GM18907 (cell line): ENCODE data around the gene CKMT2.
"Not testable (repeated sequence)": the region's sequence is repeated elsewhere in the genome, so short reads cannot be mapped to it uniquely, and the experiment has no call there.

Experiments used
- ATAC-seq: cut with Tn5 transposase; IDR thresholded peaks from one replicate; pipeline ENCODE4 v1.9.1; 2021; ENCODE audit warnings: mild to moderate bottlenecking, moderate library complexity; ENCODE audit not compliant: unreplicated experiment

CKMT2 gene

DNA sequence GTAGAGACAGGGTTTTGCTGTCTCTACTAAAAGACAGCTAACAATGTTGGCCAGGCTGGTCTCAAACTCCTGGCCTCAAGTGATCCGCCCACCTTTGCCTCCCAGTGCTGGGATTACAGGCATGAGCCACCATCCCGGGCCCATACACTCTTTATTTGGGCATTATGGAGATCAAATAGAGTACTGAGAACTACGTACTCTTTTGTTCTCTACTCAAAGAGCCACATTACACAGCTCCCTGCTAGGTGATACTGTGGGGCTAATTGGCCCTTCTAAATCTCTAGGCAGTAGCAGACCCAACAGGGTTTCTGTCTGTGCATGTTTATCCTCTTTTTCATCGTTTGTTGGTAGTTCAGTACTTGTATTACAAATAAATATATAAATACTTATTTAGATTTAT lies 16.1 kb downstream of the CKMT2 start:
- no peak for ATAC-seq

DNA sequence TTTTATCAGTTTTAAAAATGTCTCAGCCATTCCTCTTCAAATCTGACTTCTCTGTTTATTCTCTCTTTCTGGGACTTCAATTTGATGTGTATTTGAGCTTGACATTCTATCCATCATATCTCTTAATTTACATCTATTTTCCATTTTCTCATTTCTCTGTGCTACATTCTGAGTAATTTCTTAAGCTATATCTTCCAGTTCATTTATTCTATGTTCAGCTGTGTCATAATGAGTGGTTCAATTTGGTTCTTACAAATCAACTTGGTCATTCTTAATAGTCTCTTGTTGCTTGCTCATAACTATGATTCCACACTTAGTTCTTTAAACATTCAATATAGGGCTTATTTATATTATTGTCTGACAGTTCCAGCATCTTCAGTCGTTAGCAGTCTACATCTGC lies 16.9 kb downstream of the CKMT2 start:
- no peak for ATAC-seq

DNA sequence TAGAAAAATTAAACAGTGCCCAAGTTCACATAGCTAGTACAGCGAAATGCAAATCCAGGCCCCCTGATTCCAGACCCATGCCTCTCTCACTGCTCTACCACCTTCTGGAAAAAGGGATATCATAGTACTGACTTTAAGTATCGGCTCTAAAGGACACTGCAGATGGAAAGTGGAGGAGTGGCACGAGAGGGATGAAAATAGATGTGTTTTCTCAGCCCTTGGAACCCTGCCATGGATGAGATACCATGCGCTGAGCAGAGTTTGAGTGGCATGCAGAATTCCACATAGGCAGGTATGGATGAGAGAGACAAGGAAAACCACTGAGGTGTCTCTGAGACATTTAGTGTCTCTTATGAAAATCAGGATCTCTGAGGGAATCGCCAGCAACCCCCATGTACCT lies 18.8 kb downstream of the CKMT2 start:
- ATAC-seq = no peak

DNA sequence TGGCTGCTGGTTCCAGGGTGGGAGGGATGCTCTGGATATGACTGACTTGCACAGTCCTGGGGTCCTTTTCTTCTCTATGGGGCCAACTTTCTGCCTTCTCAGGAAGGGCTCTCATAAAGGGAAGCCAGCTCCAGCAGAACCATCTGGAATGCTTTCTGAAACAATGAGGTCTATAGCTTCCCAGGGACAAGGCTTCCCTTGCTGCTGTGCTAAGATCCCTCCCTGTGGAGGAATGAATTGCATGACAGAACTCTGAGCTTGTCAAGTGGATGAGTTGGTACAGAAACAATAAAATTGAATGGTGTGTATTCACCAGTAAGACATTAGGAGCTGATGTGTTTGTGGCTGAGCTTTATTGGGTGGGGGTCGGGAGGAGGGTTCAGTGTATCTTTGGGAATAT lies 19.8 kb downstream of the CKMT2 start:
- no peak for ATAC-seq

DNA sequence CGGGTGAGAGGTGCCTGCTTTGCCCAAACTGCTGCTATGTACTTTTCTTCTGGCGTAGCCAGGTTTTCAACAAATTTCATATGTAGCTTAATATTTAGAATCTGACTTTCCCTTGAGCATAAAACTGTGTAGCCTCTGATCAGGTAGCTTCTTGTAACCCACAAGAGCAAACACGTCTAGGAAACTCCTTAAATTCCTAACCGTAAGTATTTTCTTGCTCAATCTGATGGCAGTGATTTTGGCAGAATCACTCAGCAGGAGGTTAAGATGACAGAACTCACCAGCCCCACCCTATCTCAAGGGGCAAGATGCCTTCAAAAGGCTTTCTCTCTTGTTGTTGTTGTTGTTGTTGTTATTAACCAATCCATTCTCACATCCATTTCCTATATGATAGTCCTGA lies 20.8 kb downstream of the CKMT2 start:
- no peak for ATAC-seq

DNA sequence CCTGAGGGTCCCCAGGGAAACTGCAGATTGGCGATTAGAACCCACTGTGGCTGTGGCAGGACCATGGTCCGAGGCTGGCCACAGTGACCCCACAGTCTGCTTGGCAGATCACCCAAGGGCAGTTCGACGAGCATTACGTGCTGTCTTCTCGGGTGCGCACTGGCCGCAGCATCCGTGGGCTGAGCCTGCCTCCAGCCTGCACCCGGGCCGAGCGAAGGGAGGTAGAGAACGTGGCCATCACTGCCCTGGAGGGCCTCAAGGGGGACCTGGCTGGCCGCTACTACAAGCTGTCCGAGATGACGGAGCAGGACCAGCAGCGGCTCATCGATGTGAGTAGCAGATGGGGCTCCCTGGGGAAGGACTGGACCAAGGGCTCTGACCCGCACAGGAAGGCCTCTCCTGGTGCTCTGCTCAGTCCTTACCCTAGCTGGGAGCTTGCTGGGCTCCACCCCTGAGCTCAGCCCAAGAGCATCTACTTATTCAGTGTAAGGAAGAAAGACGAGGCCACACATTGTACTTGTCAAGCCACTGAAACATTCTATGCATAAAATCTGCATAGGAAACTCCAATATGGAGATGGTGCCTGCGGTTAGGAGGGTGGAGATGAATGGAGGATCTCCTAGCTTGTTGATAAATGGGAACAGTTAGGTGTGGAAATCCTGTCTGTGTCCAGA lies 21.9 kb downstream of the CKMT2 start:
- no peak for ATAC-seq

DNA sequence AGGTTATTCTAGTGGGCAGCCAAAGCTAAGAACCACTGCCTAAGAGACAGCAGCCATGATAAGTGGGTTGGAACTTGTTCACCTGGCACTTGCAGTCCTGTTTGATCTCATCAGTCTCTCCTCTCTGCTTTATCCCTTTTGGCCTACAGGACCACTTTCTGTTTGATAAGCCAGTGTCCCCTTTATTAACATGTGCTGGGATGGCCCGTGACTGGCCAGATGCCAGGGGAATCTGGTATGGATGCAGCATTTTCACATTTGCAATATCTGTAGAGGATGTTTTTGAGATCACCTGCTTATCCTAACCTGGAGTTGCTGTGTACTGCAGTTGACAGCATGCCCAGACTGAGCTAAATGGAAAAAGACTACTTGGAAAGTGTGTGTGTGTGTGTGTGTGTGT lies 23.6 kb downstream of the CKMT2 start:
- ATAC-seq = no peak

DNA sequence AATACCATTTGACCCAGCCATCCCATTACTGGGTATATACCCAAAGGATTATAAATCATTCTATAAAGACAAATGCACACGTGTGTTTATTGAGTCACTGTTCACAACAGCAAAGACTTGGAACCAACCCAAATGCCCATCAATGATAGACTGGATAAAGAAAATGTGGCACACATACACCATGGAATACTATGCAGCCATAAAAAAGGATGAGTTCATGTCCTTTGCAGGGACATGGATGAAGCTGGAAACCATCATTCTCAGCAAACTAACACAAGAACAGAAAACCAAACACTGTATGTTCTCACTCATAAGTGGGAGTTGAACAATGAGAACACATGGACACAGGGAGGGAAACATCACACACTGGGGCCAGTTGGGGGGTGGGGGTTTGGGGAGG lies 29.7 kb downstream of the CKMT2 start:
- ATAC-seq = not testable (repeated sequence)

DNA sequence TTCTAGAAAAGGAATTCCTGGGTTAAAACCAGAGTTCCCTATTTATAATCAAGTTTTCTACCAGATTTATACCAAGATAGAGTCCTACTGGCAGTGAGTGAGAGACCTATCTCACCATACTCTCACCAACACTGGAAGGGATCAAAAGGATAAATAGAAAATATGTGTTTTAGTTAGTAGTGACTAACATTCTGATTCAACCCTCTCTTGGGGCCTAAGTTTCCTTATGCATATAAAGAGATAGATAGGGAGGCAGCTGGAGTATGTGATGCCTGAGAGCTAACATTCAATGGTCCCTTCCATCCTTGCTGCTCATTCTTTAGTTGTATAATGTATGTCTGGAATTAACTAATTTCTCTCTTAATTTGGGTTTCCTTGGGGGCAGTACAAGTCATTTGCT lies 32.0 kb downstream of the CKMT2 start:
- ATAC-seq = no peak

DNA sequence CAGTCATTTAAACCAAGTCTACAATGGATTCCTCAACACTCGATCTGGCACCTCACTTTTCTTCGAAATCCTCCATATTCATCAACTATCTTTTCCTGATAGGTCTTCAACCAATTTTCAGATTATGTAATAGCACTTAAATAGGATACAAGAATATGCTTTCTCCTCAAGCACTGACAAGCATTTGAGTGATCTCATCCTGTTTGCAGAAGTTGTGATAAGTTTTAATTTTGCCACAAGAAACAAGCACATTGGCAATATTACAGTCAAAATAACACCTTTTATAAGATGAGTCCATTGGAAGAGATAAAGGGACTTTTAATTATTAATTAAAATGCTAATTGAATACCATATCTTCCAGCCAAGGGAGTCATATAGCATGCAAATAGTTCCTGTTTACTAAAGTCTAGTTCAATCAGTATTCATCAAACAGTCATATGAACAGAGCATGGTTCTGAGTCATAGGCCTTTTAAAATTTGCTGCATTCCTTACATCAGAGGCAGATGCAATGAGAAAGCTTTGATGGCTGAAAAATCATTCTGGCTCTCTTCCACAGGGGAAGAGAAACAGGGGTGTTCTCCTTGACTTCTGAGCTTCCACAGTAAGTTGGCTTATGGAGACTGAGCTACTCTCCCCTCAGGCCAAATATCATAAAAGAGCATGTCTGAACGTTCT lies 35.5 kb downstream of the CKMT2 start:
- no peak for ATAC-seq

DNA sequence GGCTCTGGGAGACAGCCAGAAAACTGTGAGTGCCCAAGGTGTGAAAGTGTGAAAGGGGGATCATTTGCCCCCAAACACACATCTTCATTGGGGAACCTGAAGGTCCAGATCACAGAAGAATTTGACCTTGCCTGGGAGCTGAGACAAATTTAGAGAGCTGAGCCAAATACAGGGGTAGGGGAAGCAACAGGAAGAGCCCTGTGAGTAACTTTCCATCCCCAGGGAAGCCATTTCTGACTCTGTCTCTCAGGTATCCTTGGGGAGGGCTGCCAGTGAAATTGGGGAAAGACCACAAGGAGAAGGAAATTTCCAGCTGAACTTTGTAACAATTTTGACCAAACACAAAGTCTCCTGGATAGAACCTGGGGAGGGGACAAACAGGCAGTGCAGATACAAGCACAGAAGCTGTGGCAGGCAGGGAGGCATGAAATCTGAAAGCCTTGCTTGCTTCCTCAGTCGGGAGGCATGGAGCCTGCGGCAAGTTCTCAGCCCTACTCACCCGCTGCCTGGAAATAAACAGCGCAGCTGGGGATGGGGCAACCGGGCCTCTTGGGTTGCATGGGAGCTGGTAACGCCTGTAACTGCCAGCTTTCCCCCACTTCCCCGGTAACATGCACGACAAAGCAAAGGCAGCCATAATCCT lies 36.8 kb downstream of the CKMT2 start:
- peak; percentile 9 for ATAC-seq

DNA sequence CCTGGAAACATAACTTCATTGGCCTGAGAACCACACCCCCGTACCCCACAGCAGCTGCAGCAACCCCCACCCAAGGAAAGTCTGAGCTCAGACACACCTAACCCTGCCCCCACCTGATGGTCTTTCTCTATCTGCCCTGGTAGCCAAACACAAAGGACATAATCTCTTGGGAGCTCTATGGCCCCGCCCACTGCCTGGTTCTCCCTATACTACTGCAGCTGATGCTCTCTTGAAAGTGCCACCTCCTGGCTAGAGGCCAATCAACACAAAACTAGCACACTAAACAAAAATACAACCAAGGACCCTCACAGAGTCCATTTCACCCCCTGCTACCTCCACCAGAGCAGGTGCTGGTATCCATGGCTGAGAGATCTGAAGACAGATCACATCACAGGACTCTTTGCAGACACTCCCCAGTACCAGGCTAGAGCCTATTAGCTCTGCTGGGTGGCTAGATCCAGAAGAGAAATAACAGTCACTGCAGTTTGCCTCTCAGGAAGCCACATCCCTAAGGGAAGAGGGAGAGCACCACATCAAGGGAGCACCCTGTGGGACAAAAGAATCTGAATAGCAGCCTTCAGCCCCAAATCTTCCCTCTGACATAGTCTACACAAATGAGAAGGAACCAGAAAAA lies 37.4 kb downstream of the CKMT2 start:
- ATAC-seq = not testable (repeated sequence)

DNA sequence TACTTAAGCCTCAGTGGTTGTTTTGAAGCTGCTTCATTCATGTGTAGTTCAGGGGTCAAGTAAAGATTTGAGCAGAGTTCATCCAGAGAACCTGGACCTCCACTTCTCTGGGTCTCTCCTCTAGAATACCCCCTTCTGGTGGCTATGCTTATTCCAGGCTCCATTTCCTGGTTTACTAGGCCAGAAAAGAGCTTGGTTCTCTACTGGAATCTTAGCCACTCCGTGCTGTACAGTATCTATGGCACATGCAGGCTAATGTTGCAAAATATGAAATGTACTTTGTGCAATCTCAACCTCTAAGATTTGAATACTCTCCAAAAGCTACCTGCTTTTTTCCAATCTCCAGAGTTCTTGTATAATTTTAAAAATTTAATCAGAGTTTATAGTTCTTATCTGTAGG lies 50.9 kb downstream of the CKMT2 start:
- no peak for ATAC-seq

DNA sequence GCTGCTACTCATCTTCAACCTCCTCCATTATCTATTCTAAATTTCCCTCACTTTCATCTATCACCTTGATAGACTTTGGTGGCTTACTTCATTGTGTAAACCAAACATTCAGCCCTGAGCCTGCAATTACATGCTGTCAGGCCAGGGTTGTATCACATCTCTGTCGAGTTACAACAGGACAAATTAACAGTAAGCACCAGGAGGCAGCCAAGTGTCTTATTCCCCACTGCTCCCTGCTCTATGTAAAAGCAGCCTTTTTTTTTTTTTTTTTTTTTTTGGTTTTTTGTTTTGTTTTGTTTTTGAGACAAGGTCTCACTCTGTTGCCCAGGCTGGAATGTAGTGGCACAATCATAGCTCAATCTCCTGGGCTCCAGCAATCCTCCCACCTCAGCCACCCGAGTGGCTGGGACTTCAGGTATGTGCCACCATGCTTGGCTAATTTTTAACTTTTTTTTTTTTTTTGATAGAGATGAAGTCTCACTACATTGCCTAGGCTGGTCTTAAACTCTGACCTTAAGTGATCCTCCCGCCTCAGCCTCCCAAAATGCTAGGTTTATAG lies 53.0 kb downstream of the CKMT2 start:
- ATAC-seq = no peak

DNA sequence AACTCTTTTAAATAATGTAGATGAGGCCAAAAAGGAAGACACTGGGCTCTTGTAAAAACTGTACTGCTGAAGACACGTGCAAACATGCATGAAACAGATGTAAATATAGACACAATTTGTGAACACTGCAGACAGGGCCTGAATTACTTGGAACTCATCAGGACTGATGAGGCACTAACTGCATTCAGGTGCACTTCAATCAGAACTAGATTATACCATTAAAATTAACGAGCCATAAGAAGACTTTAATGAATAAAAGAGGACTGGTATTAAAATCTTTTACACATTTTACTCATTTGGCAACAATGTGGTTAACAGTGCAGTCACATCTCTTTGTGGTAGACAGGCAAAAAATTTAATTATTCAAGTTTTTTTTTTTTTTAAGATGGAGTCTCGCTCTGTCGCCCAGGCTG lies 54.9 kb downstream of the CKMT2 start:
- ATAC-seq = no peak

DNA sequence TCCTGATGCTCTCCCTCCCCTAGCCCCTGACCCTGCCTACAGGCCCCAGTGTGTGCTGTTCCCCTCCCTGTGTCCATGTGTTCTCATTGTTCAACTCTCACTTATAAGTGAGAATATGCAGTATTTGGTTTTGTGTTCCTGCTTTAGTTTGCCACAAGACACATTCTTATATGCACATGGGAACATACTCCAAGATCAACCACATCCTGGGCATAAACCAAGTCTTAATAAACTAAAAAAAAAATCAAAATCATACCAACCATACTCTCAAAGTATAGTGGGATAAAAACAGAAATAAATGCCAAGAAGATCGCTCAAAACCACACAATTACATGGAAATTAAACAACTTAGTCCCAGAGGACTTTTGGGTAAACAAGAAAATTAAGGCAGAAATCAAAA lies 57.0 kb downstream of the CKMT2 start:
- ATAC-seq = no peak

DNA sequence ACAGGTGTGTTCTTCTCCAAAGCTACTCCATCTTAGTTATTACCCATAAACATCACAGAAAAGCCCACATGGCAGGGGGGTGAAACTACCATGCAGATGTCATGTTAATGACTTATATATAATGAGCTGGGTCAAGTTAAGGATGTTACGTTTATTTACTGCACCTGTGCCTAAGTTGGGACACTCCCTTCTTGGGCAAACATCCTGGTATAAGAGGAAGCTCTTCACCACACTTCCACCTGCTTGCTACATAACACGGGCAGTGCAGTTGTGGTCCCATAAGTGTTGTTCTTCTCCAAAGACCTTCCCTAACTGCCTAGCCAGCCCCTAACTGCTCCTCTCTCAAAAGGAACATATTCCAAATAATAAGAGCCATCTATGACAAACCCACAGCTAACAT lies 59.0 kb downstream of the CKMT2 start:
- no peak for ATAC-seq

DNA sequence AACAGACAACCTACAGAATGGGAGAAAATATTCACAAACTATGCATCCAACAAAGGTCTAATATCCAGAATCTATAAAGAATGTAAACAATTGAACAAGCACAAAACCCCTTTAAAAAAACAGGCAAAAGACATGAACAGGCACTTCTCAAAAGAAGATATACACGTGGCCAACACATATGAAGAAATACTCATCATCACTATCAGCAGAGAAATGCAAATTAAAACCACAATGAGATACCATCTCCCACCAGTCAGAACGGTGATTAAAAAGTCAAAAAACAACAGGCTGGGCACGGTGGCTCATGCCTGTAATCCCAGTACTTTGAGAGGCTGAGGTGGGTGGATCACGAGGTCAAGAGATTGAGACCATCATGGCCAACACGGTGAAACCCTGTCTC lies 60.9 kb downstream of the CKMT2 start:
- ATAC-seq = not testable (repeated sequence)

DNA sequence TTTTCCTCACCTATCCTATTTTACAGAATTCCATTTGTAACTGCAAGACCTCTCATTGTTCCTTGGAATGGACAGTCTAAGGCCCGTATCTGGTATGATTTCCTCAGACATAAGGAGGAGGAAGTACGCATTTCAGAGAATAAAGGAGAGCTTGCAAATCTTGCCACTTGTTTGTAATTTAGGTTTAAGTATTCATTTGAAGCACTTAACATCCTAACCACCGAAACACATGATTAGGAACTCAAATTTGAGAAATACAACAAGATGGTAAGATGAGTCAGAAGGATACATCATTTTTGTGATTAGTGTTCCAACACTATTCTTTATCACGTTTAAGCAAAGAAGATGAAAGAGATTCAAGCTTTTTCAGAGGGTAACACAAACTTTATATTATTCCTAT lies 64.4 kb downstream of the CKMT2 start:
- ATAC-seq = no peak

DNA sequence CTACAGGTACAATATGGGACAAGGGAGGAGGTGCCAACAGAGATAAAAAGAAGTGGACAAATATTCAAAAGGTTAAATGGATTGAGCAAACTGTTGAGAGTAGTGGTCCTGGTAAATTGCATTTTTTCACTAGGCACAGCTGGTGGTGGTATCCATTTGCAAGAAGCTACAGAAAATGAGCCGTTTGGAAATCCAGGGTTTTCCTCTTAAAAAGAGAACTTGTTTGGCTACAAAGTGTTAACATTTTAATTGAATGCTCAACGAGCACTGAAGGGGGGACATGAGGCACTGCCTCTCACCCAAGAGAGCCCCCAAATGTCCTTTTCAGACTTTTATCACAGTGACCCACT lies 67.8 kb downstream of the CKMT2 start:
- no peak for ATAC-seq

DNA sequence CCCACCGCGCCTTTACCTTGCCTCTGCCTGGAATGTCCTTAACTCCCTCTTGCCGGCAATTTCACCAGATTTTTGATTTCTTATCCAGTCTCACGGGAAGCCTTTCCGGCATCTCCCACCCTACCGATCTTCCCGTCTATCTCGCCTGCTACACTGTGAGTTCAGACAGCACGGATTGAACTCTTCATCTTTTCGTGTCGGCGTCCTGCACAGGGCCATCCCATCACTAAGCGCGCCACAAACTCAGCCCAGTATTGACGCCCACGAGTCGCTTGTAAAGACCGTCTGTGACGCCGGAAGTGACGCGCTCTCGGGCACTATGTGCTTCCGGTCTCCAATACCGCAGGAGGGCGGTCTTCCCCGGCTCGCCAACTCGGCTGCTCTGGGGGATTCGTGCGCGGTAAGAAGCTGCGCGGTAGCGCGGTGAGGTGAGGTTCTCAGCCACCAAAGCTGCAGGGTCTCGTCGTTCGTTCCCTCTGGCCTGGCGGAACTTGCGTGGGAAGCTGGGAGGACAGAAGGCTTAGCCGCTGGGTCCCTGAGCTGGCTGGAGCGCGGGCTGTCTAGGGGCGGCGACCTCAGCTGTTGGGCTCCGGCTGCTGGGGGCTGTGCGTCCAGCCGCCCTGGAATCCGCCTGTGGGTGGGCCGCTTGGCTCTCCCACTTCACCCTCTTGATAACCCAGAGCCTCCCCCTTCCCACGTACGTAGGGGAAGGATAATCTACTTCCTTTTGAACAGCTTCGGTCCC lies 68.3 kb downstream of the CKMT2 start, which contains the start of gene ZCCHC9:
TSS of gene ZCCHC9 (plus strand) at position 317 of the 745 bp plus-strand sequence. CDS start 3,171 bp downstream, outside the sequence.
- ATAC-seq = peak; percentile 97
